T-helper 17 cell (primary cell): ENCODE measurements around the gene RHOT2. TPM values are rescaled to one million over a fixed set of nuclear protein-coding genes. Genes with fewer than 3 reads are reported as not detected.

ENCODE experiments used
- ATAC-seq: fragments of 150-1000 bp; cut with Tn5 transposase; 2 replicates; pipeline ENCODE4 v1.10.0; 2021; ENCODE audit warnings: mild to moderate bottlenecking, moderate library complexity
- DNase-seq, 3 donors: peaks; one replicate each; pipeline versions ENCODE4 v3.0.0 to v3.0.0-alpha.2; 2020 to 2021
- H3K9me3 ChIP-seq: one replicate; pipeline ENCODE4 v1.7.0; 2013; ENCODE audit warnings: low read length, mild to moderate bottlenecking; ENCODE audit not compliant: control insufficient read depth, poor library complexity, severe bottlenecking
- H3K27ac Mint-ChIP-seq: one replicate; pipeline ENCODE4 v1.8.0; 2022; ENCODE audit warnings: mild to moderate bottlenecking, moderate library complexity, mixed read lengths
- H3K27me3 Mint-ChIP-seq: one replicate; pipeline ENCODE4 v1.8.0; 2022; ENCODE audit warnings: mixed read lengths
- H3K36me3 Mint-ChIP-seq: one replicate; pipeline ENCODE4 v1.8.0; 2022; ENCODE audit warnings: low read depth, mixed read lengths
- H3K4me1 Mint-ChIP-seq: one replicate; pipeline ENCODE4 v1.8.0; 2022; ENCODE audit warnings: mild to moderate bottlenecking, mixed read lengths
- H3K4me3 Mint-ChIP-seq: one replicate; pipeline ENCODE4 v1.8.0; 2022; ENCODE audit warnings: mild to moderate bottlenecking, moderate library complexity, mixed read lengths
- total RNA-seq, 4 donors: library from RNA in 2 of 4; stranded (reverse) in 2 of 4; gene quantifications; one replicate each; pipeline ENCODE4 v1.2.3 and lab custom pipeline; 2022 to 2026

RHOT2 gene
- total RNA-seq, 2 donors from 2014 or later: 190 to 203 TPM

DNA sequence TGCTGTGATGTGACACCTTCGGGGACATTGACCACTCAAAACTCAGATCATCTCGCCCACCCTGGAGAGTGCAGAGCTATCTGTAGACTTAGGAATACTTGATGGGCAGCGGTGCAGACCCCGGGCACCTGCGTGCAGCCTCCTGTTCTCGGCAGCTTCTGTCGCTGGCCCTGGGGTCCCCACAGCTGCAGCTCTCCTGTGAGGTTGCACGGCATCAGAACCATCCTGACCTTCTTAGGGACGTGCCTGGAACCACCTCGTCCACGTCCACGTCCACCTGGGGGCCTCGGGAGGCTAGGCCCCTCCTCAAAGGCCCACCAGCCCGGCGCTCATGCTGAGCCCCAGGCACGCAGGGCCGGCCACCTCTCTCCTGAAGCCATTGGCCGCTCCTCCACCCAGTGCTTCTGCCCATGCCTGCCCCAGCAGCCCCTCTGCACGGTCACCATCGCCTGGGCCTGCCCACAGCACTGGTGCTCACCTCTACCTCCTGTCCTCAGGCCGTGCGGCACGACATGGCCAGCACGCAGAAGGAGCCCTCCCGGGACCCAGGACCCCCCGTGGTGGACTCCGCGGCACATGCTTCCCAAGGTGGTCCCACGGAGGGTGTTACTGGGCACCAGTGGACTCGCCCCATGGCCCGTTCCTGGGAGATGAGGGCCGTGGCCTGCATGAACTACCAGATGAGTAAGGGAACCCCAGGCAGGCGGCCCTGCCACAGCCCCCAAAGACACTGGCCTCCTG, 39.4 kb upstream of the RHOT2 start:
- H3K9me3 ChIP-seq: no peaks in the 10 kb centered on the region
- Mint-ChIP-seq H3K27me3 (no peaks in the 10 kb centered on the region), H3K36me3 (no peaks in the 10 kb centered on the region), H3K4me3 (no peak overlapping the region), H3K27ac (peak overlapping the region; percentile 34), H3K4me1 (peaks cover 2% of the 10 kb centered on the region)
- ATAC-seq (no peak), DNase-seq (no peak)

DNA sequence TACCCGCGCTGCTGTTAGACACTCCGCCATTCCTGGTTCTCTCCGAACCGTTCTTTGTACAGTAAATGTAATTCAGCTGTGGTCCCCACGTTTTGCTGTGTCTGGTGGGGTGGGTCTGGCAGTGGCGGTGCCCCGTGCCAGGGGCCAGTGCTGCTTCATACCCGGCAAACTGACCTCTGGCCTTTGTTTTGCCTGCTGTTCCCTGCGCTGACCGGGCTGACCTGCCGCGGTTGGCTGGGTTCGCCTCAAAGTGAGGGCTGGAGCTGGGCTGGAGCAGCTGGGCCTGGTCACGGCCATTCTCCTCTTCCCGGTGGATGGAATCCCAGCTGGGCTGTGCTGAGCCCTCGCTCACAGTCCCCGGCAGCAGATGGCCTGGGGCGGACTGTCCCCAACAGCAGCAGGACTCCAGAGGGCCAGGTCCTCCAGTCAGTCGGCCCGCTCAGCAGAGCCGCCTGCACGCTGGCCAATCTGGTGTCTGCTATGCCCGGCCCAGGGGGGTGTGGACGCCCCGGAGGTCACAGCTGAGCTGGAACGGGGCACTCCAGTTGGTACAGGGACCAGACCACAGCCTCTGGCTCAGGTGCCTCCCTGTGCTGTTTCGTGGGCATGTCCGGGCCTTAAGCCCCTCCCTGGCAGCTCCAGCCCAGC, 38.6 kb upstream of the RHOT2 start:
- Mint-ChIP-seq H3K4me3 (no peak overlapping the region), H3K27me3 (no peaks in the 10 kb centered on the region), H3K4me1 (peaks cover 2% of the 10 kb centered on the region), H3K36me3 (no peaks in the 10 kb centered on the region), H3K27ac (peak overlapping the region; percentile 34)
- ATAC-seq: no peak
- no peak for DNase-seq
- no peaks in the 10 kb centered on the region for H3K9me3 ChIP-seq

- Mint-ChIP-seq H3K27me3 (no peaks in the 10 kb centered on the region), H3K36me3 (no peaks in the 10 kb centered on the region), H3K27ac (no peak overlapping the region)
Measured at GRCh38 chr16:629833-630248, 38.1 kb upstream of the RHOT2 start.

DNA sequence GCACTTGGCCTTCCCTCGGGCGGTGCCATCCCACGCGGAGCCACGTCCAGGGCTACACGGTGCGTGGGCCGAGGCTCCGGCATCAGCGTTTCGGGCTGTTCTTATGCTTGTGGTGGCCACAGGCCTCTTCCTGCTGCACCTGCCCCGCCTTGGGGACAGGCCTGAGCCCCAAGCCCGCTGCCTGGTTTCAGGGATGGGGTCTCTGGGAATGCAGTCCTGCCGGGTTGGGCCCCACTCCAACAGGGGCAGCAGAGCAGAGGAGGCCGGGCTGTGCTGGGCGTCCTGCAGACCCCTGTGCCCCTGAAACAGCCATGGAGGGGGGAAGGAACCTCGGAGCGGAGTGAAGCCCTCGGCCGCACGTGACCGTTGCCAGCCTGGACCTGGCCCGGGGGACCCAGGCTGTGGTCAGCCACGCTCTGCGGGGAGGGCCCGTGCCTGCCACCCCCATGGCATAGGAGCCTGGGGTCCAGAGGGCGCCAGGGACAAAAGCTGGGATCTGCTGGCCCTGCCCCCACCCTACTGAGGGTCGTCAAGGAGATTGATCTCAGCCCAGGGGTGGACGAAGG, 37.6 kb upstream of the RHOT2 start:
- Mint-ChIP-seq H3K4me1 (peaks cover 4% of the 10 kb centered on the region), H3K27me3 (no peaks in the 10 kb centered on the region), H3K36me3 (no peaks in the 10 kb centered on the region), H3K4me3 (no peak overlapping the region), H3K27ac (no peak overlapping the region)
- no peaks in the 10 kb centered on the region for H3K9me3 ChIP-seq
- no peak for DNase-seq
- ATAC-seq: no peak

More at GRCh38 chr16:629833-630248, 38.1 kb upstream of the RHOT2 start:
- Mint-ChIP-seq H3K4me1 (peaks cover 3% of the 10 kb centered on the region), H3K4me3 (no peak overlapping the region)
- DNase-seq (no peak), ATAC-seq (no peak)
- H3K9me3 ChIP-seq: no peaks in the 10 kb centered on the region

DNA sequence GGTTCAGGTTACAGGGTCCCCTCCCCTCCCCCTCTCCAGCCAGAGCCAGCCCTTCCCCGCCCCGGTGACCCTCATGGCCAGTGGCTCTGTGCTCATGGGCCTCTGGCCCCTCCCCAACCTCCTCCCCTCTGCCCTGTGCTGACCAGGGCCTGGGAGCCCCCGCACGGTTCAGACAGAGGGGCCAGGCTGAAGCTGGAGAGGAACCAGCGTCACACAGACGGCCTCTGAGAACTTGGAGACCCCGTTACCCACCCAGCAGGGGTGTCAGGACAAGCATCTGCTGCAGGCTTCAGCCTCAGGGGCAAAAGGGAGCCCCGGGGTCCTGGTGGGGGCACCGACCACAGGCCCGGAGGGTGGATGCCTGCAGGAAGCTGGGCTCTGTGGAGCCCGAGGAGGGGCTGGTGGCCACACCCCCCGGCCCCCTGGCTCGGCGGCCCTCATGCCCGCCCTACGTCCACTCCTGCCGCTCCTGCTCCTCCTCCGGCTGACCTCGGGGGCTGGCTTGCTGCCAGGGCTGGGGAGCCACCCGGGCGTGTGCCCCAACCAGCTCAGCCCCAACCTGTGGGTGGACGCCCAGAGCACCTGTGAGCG, 37.0 kb upstream of the RHOT2 start, which contains the start of gene WFIKKN1:
TSS of gene WFIKKN1 (plus strand) at position 171 of the 591 bp plus-strand sequence. CDS start at position 440, 269 bp downstream.
- Mint-ChIP-seq H3K4me1 (peaks cover 4% of the 10 kb centered on the region), H3K4me3 (peak within 1 kb of the TSS; percentile 36), H3K27me3 (no peaks in the 10 kb centered on the region), H3K36me3 (no peaks in the 10 kb centered on the region), H3K27ac (no peak within 1 kb of the TSS)
- DNase-seq (no peak), ATAC-seq (no peak)
- H3K9me3 ChIP-seq: no peaks in the 10 kb centered on the region

DNA sequence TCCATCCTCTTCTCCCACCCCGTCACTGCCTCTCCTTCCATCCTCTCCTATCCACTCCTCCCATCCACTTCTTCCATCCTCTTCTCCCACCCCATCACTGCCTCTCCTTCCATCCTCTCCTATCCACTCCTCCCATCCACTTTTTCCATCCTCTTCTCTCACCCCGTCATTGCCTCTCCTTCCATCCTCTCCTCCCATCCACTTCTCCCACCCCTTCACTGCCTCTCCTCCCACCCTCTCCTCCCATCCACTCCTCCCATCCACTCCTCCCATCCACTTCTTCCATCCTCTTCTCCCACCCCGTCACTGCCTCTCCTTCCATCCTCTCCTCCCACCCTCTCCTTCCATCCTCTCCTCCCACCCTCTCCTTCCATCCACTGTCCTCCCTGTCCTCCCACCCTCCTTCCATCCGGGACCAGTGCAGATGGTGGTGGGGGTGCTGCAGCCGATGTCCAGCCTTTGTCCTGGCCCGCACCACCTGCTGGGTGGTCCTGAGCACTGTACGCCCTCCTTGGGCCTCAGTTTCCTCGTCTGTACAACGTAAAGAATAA, 36.0 kb upstream of the RHOT2 start:
- Mint-ChIP-seq H3K4me1 (peaks cover 9% of the 10 kb centered on the region), H3K36me3 (peaks cover 2% of the 10 kb centered on the region), H3K27ac (no peak overlapping the region), H3K27me3 (peaks cover 6% of the 10 kb centered on the region), H3K4me3 (no peak overlapping the region)
- ATAC-seq: no peak
- no peaks in the 10 kb centered on the region for H3K9me3 ChIP-seq
- no peak for DNase-seq

DNA sequence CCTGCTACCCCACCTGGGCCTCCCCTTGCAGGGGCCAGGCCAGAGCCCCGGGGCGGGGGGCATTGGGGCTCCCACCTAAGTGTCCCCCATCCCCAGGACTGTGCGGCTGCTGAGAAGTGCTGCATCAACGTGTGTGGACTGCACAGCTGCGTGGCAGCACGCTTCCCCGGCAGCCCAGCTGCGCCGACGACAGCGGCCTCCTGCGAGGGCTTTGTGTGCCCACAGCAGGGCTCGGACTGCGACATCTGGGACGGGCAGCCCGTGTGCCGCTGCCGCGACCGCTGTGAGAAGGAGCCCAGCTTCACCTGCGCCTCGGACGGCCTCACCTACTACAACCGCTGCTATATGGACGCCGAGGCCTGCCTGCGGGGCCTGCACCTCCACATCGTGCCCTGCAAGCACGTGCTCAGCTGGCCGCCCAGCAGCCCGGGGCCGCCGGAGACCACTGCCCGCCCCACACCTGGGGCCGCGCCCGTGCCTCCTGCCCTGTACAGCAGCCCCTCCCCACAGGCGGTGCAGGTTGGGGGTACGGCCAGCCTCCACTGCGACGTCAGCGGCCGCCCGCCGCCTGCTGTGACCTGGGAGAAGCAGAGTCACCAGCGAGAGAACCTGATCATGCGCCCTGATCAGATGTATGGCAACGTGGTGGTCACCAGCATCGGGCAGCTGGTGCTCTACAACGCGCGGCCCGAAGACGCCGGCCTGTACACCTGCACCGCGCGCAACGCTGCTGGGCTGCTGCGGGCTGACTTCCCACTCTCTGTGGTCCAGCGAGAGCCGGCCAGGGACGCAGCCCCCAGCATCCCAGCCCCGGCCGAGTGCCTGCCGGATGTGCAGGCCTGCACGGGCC, 35.2 kb upstream of the RHOT2 start:
- peaks cover 9% of the 10 kb centered on the region for H3K4me1 Mint-ChIP-seq
- no peak overlapping the region for H3K4me3 Mint-ChIP-seq
- H3K9me3 ChIP-seq: no peaks in the 10 kb centered on the region
- ATAC-seq (no peak), DNase-seq (no peak)
- H3K27me3 Mint-ChIP-seq: peaks cover 7% of the 10 kb centered on the region
- H3K27ac Mint-ChIP-seq: no peak overlapping the region
- peaks cover 2% of the 10 kb centered on the region for H3K36me3 Mint-ChIP-seq

GRCh38 chr16:633336-634050, 34.4 kb upstream of the RHOT2 start:
- H3K4me1 Mint-ChIP-seq: peaks cover 9% of the 10 kb centered on the region
- no peaks in the 10 kb centered on the region for H3K9me3 ChIP-seq
- H3K27ac Mint-ChIP-seq: no peak overlapping the region
- peaks cover 2% of the 10 kb centered on the region for H3K36me3 Mint-ChIP-seq
- H3K4me3 Mint-ChIP-seq: no peak overlapping the region
- H3K27me3 Mint-ChIP-seq: peaks cover 7% of the 10 kb centered on the region
- no peak for DNase-seq
- ATAC-seq: no peak

- Mint-ChIP-seq H3K4me3 (peak overlapping the region; percentile 79), H3K4me1 (peaks cover 9% of the 10 kb centered on the region), H3K27me3 (peaks cover 7% of the 10 kb centered on the region), H3K36me3 (peaks cover 2% of the 10 kb centered on the region), H3K27ac (no peak overlapping the region)
- DNase-seq (no peak), ATAC-seq (no peak)
- H3K9me3 ChIP-seq: no peaks in the 10 kb centered on the region
Measured at GRCh38 chr16:634051-634670, 33.8 kb upstream of the RHOT2 start.

- H3K36me3 Mint-ChIP-seq: peaks cover 2% of the 10 kb centered on the region
- peak overlapping the region; percentile 79 for H3K4me3 Mint-ChIP-seq
- DNase-seq: no peak
- ATAC-seq: no peak
- H3K27ac Mint-ChIP-seq: no peak overlapping the region
- no peaks in the 10 kb centered on the region for H3K9me3 ChIP-seq
- H3K27me3 Mint-ChIP-seq: peaks cover 7% of the 10 kb centered on the region
- H3K4me1 Mint-ChIP-seq: peaks cover 9% of the 10 kb centered on the region
Measured at GRCh38 chr16:634996-635395, 32.9 kb upstream of the RHOT2 start.

GRCh38 chr16:635573-636205, 32.2 kb upstream of the RHOT2 start:
- no peak for DNase-seq

More at GRCh38 chr16:635573-636205, 32.2 kb upstream of the RHOT2 start:
- peak overlapping the region; percentile 100 for H3K27ac Mint-ChIP-seq
- ATAC-seq: no peak
- no peaks in the 10 kb centered on the region for H3K9me3 ChIP-seq
- peaks cover 9% of the 10 kb centered on the region for H3K4me1 Mint-ChIP-seq
- H3K27me3 Mint-ChIP-seq: peaks cover 7% of the 10 kb centered on the region
- H3K36me3 Mint-ChIP-seq: peaks cover 2% of the 10 kb centered on the region
- H3K4me3 Mint-ChIP-seq: peak overlapping the region; percentile 79
